Measurements from ENCODE around the gene TRIM44. TPM values are rescaled to one million over a fixed set of nuclear protein-coding genes. Genes with fewer than 3 reads are reported as not detected.

TRIM44 gene
- total and polyA plus RNA-seq, 7 experiments from 2014 or later, result 35.7 to 60.8 (median 58.6) TPM

DNA sequence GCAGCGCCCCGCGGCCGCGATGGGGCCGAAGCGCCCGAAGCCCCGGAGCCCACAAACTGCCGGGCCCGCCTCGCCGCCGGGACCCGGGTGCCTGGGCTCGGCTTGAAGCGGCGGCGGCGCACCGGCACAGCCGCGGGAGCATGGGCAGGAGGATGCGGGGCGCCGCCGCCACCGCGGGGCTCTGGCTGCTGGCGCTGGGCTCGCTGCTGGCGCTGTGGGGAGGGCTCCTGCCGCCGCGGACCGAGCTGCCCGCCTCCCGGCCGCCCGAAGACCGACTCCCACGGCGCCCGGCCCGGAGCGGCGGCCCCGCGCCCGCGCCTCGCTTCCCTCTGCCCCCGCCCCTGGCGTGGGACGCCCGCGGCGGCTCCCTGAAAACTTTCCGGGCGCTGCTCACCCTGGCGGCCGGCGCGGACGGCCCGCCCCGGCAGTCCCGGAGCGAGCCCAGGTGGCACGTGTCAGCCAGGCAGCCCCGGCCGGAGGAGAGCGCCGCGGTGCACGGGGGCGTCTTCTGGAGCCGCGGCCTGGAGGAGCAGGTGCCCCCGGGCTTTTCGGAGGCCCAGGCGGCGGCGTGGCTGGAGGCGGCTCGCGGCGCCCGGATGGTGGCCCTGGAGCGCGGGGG, 44.0 kb upstream of the TRIM44 start:
- Mint-ChIP-seq H3K27me3 (peaks cover 65 to 78% (median 67%) of the 10 kb centered on the region in 5 donors), H3K4me3 (peak overlapping the region in 6 of 10 donors; percentile 25 to 82 (median 60)), H3K27ac (no peak overlapping the region), H3K36me3 (no peaks in the 10 kb centered on the region), H3K4me1 (peaks cover 0 to 18% (median 12%) of the 10 kb centered on the region in 7 donors), H3K9me3 (no peaks in the 10 kb centered on the region)
- ChIA-PET POLR2A (no interaction called here), CTCF (interaction anchor here (1.0 to 2.1 kb wide), 4 partner anchors 643 to 654 kb away, joined by 3 to 5 read pairs (median 4); no protein-coding TSS in a partner anchor)
- peaks cover 0 to 11% of the 10 kb centered on the region in 2 donors for H3K27me3 ChIP-seq (ENCODE audit: control insufficient read depth in 2 of 2, insufficient read depth in 2 of 2, low read length in 2 of 2)
- peak; percentile 36 for ATAC-seq
- H3K9me3 ChIP-seq (ENCODE audit: control insufficient read depth in 2 of 3, low read length in 3 of 3), result no peaks in the 10 kb centered on the region
- H3K4me3 ChIP-seq (ENCODE audit: low read length), result no peak overlapping the region
- DNase-seq, result peak in 6 of 9 donors; percentile 6 to 39 (median 11)
- intact Hi-C loops (cut with micrococcal nuclease), result loop anchor here (1.0 to 5.0 kb wide), 4 partner anchors 44 to 874 kb away; partner anchors contain the start of gene TRIM44 (in 2 of the 2)
- H3K4me1 ChIP-seq (ENCODE audit: control insufficient read depth in 2 of 2, insufficient read depth in 2 of 2, low read length in 2 of 2), result peaks cover 0 to 18% of the 10 kb centered on the region in 2 donors
- H3K36me3 ChIP-seq (ENCODE audit: control insufficient read depth in 2 of 3, insufficient read depth in 3 of 3, low read length in 3 of 3), result no peaks in the 10 kb centered on the region
- H3K27ac ChIP-seq (ENCODE audit: low read depth, low read length), result no peak overlapping the region

DNA sequence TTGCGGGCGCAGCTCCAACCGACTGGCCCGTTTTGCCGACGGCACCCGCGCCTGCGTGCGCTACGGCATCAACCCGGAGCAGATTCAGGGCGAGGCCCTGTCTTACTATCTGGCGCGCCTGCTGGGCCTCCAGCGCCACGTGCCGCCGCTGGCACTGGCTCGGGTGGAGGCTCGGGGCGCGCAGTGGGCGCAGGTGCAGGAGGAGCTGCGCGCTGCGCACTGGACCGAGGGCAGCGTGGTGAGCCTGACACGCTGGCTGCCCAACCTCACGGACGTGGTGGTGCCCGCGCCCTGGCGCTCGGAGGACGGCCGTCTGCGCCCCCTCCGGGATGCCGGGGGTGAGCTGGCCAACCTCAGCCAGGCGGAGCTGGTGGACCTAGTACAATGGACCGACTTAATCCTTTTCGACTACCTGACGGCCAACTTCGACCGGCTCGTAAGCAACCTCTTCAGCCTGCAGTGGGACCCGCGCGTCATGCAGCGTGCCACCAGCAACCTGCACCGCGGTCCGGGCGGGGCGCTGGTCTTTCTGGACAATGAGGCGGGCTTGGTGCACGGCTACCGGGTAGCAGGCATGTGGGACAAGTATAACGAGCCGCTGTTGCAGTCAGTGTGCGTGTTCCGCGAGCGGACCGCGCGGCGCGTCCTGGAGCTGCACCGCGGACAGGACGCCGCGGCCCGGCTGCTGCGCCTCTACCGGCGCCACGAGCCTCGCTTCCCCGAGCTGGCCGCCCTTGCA, 43.3 kb upstream of the TRIM44 start:
- Histone ChIP-seq H3K27ac (ENCODE audit: low read depth, low read length) (no peak overlapping the region), H3K36me3 (ENCODE audit: control insufficient read depth in 2 of 3, insufficient read depth in 3 of 3, low read length in 3 of 3) (no peaks in the 10 kb centered on the region), H3K9me3 (ENCODE audit: control insufficient read depth in 2 of 3, low read length in 3 of 3) (no peaks in the 10 kb centered on the region), H3K27me3 (ENCODE audit: control insufficient read depth in 2 of 2, insufficient read depth in 2 of 2, low read length in 2 of 2) (peaks cover 0 to 11% of the 10 kb centered on the region in 2 donors), H3K4me3 (ENCODE audit: low read length) (no peak overlapping the region), H3K4me1 (ENCODE audit: control insufficient read depth in 2 of 2, insufficient read depth in 2 of 2, low read length in 2 of 2) (peaks cover 0 to 18% of the 10 kb centered on the region in 2 donors)
- ChIA-PET POLR2A (no interaction called here), CTCF (interaction anchor here (1.2 to 2.1 kb wide), 3 partner anchors 203 to 648 kb away, joined by 4 to 6 read pairs (median 5); no protein-coding TSS in a partner anchor)
- intact Hi-C loops (cut with micrococcal nuclease), result loop anchor here (5.0 kb wide), 3 partner anchors 423 to 873 kb away; no protein-coding TSS in a partner anchor
- DNase-seq (peak in 7 of 9 donors; percentile 3 to 24 (median 10)), ATAC-seq (peak; percentile 31)
- Mint-ChIP-seq H3K36me3 (no peaks in the 10 kb centered on the region), H3K27ac (no peak overlapping the region), H3K9me3 (no peaks in the 10 kb centered on the region), H3K4me3 (peak overlapping the region; percentile 40 to 82 (median 74)), H3K27me3 (peaks cover 71 to 78% (median 73%) of the 10 kb centered on the region in 5 donors), H3K4me1 (peaks cover 0 to 18% (median 12%) of the 10 kb centered on the region in 7 donors)

GRCh38 chr11:35619855-35620640, 42.5 kb upstream of the TRIM44 start:
- Mint-ChIP-seq H3K4me3 (peak overlapping the region; percentile 37 to 82 (median 74)), H3K27me3 (peaks cover 67 to 74% (median 69%) of the 10 kb centered on the region in 5 donors), H3K36me3 (no peaks in the 10 kb centered on the region), H3K4me1 (peaks cover 0 to 18% (median 12%) of the 10 kb centered on the region in 7 donors), H3K27ac (no peak overlapping the region), H3K9me3 (no peaks in the 10 kb centered on the region)
- DNase-seq (no peak), ATAC-seq (no peak)
- no peaks in the 10 kb centered on the region for H3K9me3 ChIP-seq (ENCODE audit: control insufficient read depth in 2 of 3, low read length in 3 of 3)
- intact Hi-C loops (cut with micrococcal nuclease), result loop anchor here (5.0 kb wide), 3 partner anchors 422 to 872 kb away; no protein-coding TSS in a partner anchor
- H3K36me3 ChIP-seq (ENCODE audit: control insufficient read depth in 2 of 3, insufficient read depth in 3 of 3, low read length in 3 of 3), result no peaks in the 10 kb centered on the region
- H3K27ac ChIP-seq (ENCODE audit: low read depth, low read length), result no peak overlapping the region
- peaks cover 0 to 11% of the 10 kb centered on the region in 2 donors for H3K27me3 ChIP-seq (ENCODE audit: control insufficient read depth in 2 of 2, insufficient read depth in 2 of 2, low read length in 2 of 2)
- ChIA-PET POLR2A (no interaction called here), CTCF (interaction anchor here (1.2 to 1.3 kb wide), 2 partner anchors 202 to 645 kb away, joined by 4 to 6 read pairs; no protein-coding TSS in a partner anchor)
- no peak overlapping the region for H3K4me3 ChIP-seq (ENCODE audit: low read length)
- peaks cover 0 to 18% of the 10 kb centered on the region in 2 donors for H3K4me1 ChIP-seq (ENCODE audit: control insufficient read depth in 2 of 2, insufficient read depth in 2 of 2, low read length in 2 of 2)

GRCh38 chr11:35620795-35621194, 41.8 kb upstream of the TRIM44 start:
- Mint-ChIP-seq H3K4me1 (peaks cover 0 to 18% (median 12%) of the 10 kb centered on the region in 7 donors), H3K36me3 (no peaks in the 10 kb centered on the region), H3K9me3 (no peaks in the 10 kb centered on the region), H3K4me3 (peak overlapping the region in 3 of 10 donors; percentile 74 to 77 (median 75)), H3K27me3 (peaks cover 70 to 72% (median 71%) of the 10 kb centered on the region in 5 donors), H3K27ac (no peak overlapping the region)
- ATAC-seq (no peak), DNase-seq (no peak)
- Histone ChIP-seq H3K36me3 (ENCODE audit: control insufficient read depth in 2 of 3, insufficient read depth in 3 of 3, low read length in 3 of 3) (no peaks in the 10 kb centered on the region), H3K27ac (ENCODE audit: low read depth, low read length) (no peak overlapping the region), H3K4me3 (ENCODE audit: low read length) (no peak overlapping the region), H3K27me3 (ENCODE audit: control insufficient read depth in 2 of 2, insufficient read depth in 2 of 2, low read length in 2 of 2) (peaks cover 0 to 10% of the 10 kb centered on the region in 2 donors), H3K4me1 (ENCODE audit: control insufficient read depth in 2 of 2, insufficient read depth in 2 of 2, low read length in 2 of 2) (peaks cover 0 to 18% of the 10 kb centered on the region in 2 donors), H3K9me3 (ENCODE audit: control insufficient read depth in 2 of 3, low read length in 3 of 3) (no peaks in the 10 kb centered on the region)
- POLR2A ChIA-PET, result interaction anchor here (0.7 kb wide), 1 partner anchor 427 kb away, joined by 3 read pairs; no protein-coding TSS in a partner anchor
- intact Hi-C loops (cut with micrococcal nuclease), result no loop called here
- CTCF ChIA-PET, result no interaction called here

DNA sequence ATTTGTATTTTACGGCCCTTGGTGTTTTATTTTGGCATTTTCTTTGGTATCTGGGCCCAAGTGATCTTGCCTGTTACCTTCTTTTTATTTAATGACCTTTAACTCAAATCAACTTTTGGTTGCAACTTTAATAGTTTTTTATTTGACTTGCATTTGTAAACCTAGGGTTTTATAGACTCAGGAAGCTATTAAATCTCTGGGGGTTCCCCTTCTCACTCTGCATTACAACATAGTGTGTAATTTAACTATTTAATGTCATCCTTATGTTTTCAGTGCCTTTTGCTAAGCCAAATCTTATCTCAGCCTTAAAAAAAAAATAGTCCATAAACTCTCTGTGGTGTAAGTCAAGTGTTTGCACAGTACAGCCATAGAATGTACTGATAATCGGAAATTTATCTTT, 41.0 kb upstream of the TRIM44 start:
- CTCF ChIA-PET, result interaction anchor here (0.6 kb wide), 1 partner anchor 19 kb away, joined by 4 read pairs; no protein-coding TSS in a partner anchor
- Histone ChIP-seq H3K4me1 (ENCODE audit: control insufficient read depth in 2 of 2, insufficient read depth in 2 of 2, low read length in 2 of 2) (peaks cover 0 to 18% of the 10 kb centered on the region in 2 donors), H3K36me3 (ENCODE audit: control insufficient read depth in 2 of 3, insufficient read depth in 3 of 3, low read length in 3 of 3) (no peaks in the 10 kb centered on the region), H3K27ac (ENCODE audit: low read depth, low read length) (no peak overlapping the region), H3K9me3 (ENCODE audit: control insufficient read depth in 2 of 3, low read length in 3 of 3) (no peaks in the 10 kb centered on the region), H3K4me3 (ENCODE audit: low read length) (no peak overlapping the region), H3K27me3 (ENCODE audit: control insufficient read depth in 2 of 2, insufficient read depth in 2 of 2, low read length in 2 of 2) (peaks cover 0 to 7% of the 10 kb centered on the region in 2 donors)
- Mint-ChIP-seq H3K9me3 (no peaks in the 10 kb centered on the region), H3K27ac (no peak overlapping the region), H3K36me3 (no peaks in the 10 kb centered on the region), H3K4me1 (peaks cover 0 to 18% (median 12%) of the 10 kb centered on the region in 7 donors), H3K4me3 (no peak overlapping the region), H3K27me3 (peaks cover 70 to 74% (median 71%) of the 10 kb centered on the region in 5 donors)
- intact Hi-C loops (cut with micrococcal nuclease), result no loop called here
- no peak for DNase-seq
- POLR2A ChIA-PET, result interaction anchor here (0.7 kb wide), 1 partner anchor 427 kb away, joined by 3 read pairs; no protein-coding TSS in a partner anchor
- no peak for ATAC-seq

DNA sequence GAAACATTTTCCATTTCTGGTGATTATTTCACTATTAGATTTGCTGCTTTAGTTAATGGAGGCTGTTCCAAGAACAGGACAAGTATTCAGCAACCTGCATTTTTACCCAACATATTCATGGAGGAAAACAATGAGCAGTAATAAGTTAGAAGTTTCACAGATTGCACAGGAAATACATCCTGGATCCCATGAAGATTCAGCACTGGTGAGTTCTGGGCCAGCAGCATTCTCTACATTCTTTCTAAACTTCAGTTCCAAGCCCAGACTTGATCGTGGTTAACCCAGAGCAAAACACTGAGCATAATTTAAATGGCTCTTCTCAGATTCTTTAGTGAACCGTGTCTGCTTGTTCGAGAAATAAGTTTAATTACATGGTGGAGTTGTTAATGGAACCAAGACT, 40.5 kb upstream of the TRIM44 start:
- H3K36me3 Mint-ChIP-seq, result no peaks in the 10 kb centered on the region
- peaks cover 70 to 74% (median 72%) of the 10 kb centered on the region in 5 donors for H3K27me3 Mint-ChIP-seq
- H3K4me1 Mint-ChIP-seq, result peaks cover 0 to 18% (median 12%) of the 10 kb centered on the region in 7 donors
- H3K27ac Mint-ChIP-seq, result peak overlapping the region in 1 of 9 donors; percentile 3
- Histone ChIP-seq H3K4me3 (ENCODE audit: low read length) (no peak overlapping the region), H3K9me3 (ENCODE audit: control insufficient read depth in 2 of 3, low read length in 3 of 3) (no peaks in the 10 kb centered on the region), H3K4me1 (ENCODE audit: control insufficient read depth in 2 of 2, insufficient read depth in 2 of 2, low read length in 2 of 2) (peaks cover 0 to 18% of the 10 kb centered on the region in 2 donors), H3K27ac (ENCODE audit: low read depth, low read length) (no peak overlapping the region), H3K36me3 (ENCODE audit: control insufficient read depth in 2 of 3, insufficient read depth in 3 of 3, low read length in 3 of 3) (no peaks in the 10 kb centered on the region), H3K27me3 (ENCODE audit: control insufficient read depth in 2 of 2, insufficient read depth in 2 of 2, low read length in 2 of 2) (peaks cover 0 to 7% of the 10 kb centered on the region in 2 donors)
- DNase-seq (no peak), ATAC-seq (no peak)
- intact Hi-C loops (cut with micrococcal nuclease), result no loop called here
- ChIA-PET CTCF (interaction anchor here (0.6 kb wide), 1 partner anchor 19 kb away, joined by 4 read pairs; no protein-coding TSS in a partner anchor), POLR2A (no interaction called here)
- H3K9me3 Mint-ChIP-seq, result no peaks in the 10 kb centered on the region
- no peak overlapping the region for H3K4me3 Mint-ChIP-seq
